HCT116 (cell line): ENCODE results near the gene CORO6.
"Not testable (repeated sequence)": the region's sequence is repeated elsewhere in the genome, so short reads cannot be mapped to it uniquely, and the experiment has no call there.

Experiments
- EZH2phosphoT487 ChIP-seq: fragments of 200-600 bp; IDR thresholded peaks from 2 replicates; pipeline ENCODE4 v1.6.1; 2018; ENCODE audit warnings: antibody characterized with exemption, borderline replicate concordance
- POLR2A ChIP-seq: IDR thresholded peaks from 2 replicates; pipeline ENCODE4 v1.7.0; 2011; ENCODE audit warnings: borderline replicate concordance; ENCODE audit not compliant: insufficient read depth, insufficient read length; ENCODE audit errors: extremely low read depth
- SP1 ChIP-seq: IDR thresholded peaks from 2 replicates; pipeline ENCODE4 v1.6.1; 2012; ENCODE audit warnings: low read depth
- TF ChIP-seq, protein P1 (sequence below), 3 experiments: fragments of 200-600 bp in 1 of 3; sonication (generic) in 1 of 3; IDR thresholded peaks in 2 of 3; conservative IDR thresholded peaks in 1 of 3; 2 replicates each; pipeline ENCODE4 v1.5.1; 2012 to 2017; ENCODE audit warnings: low read depth in 2 of 3, low read length in 2 of 3, antibody characterized with exemption in 1 of 3, borderline replicate concordance in 1 of 3, control low read depth in 1 of 3, mild to moderate bottlenecking in 1 of 3, mixed read lengths in 1 of 3, mixed run types in 1 of 3, moderate library complexity in 1 of 3; ENCODE audit not compliant: insufficient read depth in 1 of 3
- TF ChIP-seq, protein P2 (sequence below): IDR thresholded peaks from 2 replicates; pipeline ENCODE4 v1.6.1; 2012; ENCODE audit warnings: low read depth
- TF ChIP-seq, protein P3 (sequence below): IDR thresholded peaks from 2 replicates; pipeline ENCODE4 v1.6.1; 2012

DNA sequence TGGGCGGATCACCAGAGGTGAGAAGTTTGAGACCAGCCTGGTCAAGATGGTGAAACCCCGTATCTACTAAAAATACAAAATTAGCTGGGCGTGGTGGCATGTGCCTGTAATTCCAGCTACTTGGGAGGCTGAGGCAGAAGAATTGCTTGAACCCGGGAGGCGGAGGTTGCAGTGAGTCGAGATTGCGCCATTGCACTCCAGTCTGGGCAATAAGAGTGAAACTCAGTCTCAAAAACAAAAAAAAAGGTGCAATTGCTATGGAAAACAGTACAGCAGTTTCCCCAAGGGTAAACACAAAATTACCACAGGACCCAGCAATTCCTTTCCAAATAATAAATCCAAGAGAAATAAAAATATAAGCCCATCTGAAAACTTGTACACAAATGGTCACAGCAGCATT, 29.2 kb upstream of the CORO6 start:
- TF ChIP-seq, protein P1, sequence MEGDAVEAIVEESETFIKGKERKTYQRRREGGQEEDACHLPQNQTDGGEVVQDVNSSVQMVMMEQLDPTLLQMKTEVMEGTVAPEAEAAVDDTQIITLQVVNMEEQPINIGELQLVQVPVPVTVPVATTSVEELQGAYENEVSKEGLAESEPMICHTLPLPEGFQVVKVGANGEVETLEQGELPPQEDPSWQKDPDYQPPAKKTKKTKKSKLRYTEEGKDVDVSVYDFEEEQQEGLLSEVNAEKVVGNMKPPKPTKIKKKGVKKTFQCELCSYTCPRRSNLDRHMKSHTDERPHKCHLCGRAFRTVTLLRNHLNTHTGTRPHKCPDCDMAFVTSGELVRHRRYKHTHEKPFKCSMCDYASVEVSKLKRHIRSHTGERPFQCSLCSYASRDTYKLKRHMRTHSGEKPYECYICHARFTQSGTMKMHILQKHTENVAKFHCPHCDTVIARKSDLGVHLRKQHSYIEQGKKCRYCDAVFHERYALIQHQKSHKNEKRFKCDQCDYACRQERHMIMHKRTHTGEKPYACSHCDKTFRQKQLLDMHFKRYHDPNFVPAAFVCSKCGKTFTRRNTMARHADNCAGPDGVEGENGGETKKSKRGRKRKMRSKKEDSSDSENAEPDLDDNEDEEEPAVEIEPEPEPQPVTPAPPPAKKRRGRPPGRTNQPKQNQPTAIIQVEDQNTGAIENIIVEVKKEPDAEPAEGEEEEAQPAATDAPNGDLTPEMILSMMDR (IDR thresholded peaks at IDR 0.05 in 2 of 3, conservative IDR thresholded peaks at IDR 0.05 in 1 of 3; ENCODE audit: borderline replicate concordance in 1 of 3, insufficient read depth in 1 of 3, low read depth in 2 of 3, low read length in 2 of 3) = not testable (repeated sequence)
- TF ChIP-seq, protein P2, sequence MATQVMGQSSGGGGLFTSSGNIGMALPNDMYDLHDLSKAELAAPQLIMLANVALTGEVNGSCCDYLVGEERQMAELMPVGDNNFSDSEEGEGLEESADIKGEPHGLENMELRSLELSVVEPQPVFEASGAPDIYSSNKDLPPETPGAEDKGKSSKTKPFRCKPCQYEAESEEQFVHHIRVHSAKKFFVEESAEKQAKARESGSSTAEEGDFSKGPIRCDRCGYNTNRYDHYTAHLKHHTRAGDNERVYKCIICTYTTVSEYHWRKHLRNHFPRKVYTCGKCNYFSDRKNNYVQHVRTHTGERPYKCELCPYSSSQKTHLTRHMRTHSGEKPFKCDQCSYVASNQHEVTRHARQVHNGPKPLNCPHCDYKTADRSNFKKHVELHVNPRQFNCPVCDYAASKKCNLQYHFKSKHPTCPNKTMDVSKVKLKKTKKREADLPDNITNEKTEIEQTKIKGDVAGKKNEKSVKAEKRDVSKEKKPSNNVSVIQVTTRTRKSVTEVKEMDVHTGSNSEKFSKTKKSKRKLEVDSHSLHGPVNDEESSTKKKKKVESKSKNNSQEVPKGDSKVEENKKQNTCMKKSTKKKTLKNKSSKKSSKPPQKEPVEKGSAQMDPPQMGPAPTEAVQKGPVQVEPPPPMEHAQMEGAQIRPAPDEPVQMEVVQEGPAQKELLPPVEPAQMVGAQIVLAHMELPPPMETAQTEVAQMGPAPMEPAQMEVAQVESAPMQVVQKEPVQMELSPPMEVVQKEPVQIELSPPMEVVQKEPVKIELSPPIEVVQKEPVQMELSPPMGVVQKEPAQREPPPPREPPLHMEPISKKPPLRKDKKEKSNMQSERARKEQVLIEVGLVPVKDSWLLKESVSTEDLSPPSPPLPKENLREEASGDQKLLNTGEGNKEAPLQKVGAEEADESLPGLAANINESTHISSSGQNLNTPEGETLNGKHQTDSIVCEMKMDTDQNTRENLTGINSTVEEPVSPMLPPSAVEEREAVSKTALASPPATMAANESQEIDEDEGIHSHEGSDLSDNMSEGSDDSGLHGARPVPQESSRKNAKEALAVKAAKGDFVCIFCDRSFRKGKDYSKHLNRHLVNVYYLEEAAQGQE = not testable (repeated sequence)
- TF ChIP-seq SP1, EZH2phosphoT487, POLR2A: not testable (repeated sequence)
- TF ChIP-seq, protein P3, sequence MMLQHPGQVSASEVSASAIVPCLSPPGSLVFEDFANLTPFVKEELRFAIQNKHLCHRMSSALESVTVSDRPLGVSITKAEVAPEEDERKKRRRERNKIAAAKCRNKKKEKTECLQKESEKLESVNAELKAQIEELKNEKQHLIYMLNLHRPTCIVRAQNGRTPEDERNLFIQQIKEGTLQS = not testable (repeated sequence)
